Measurements from ENCODE around the gene STIM1. TPM values are rescaled to one million over a fixed set of nuclear protein-coding genes. Genes with fewer than 3 reads are reported as not detected.
A peak's percentile ranks its signal among the peaks of the same experiment; 100 is the strongest.

The STIM1 gene
- polyA plus RNA-seq (2013, experiment 1 of 2) = 9.2 TPM
- 8.3 TPM for polyA plus RNA-seq (2013, experiment 2 of 2)

DNA sequence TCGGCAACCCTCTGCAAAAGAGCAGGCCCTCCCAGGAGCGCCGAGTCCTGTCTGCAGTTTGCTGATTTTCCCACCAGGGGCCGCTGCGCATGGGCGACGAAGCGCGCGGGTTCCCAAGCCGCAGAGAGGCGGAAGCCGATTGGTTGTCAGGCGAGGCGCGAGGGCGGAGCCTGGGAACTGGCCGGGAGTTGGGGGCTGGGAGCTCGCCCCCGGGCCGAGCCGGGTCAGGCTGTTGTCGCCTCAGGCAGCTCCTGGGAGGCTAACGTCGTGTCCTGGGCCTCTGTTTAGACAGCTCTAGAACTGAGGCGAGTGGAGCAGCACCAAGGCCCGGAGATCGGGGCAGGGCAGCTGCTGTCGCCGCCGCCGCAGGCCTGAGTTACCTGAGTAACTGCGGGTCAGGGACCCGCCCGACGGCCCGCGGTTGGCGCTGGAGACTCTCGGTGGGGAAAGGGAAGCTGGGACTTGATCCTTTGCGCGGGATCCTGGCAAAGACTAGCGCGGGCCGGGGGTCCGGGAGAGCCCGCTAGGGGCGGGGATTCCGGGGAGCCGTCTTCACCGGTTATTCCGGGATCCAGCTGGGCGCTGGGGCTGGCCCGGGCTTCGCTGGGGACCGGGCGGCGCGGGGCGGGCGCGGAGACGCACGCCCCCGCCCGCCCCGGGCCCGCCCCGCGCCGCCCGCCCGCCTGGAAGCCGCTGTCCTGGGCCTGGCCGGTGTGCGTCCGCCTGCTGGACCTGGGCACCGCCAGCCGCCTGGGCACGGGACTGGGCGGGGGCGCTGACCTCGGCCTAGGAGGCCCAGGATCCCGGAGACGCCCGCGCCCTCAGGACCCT is at the start of gene STIM1:
STIM1 (plus strand) TSS at position 688 of the 831 bp plus-strand sequence. CDS start 607 bp downstream, outside the sequence.
- no peak within 1 kb of the TSS for H2BK5ac ChIP-seq (ENCODE audit: low read length)
- H3K4me2 ChIP-seq (ENCODE audit: low read length) = peak within 1 kb of the TSS; percentile 79
- H3K27me3 ChIP-seq (ENCODE audit: insufficient read depth, low read length, poor library complexity) = no peaks in the 10 kb centered on the region
- peak within 1 kb of the TSS; percentile 69 for H3K18ac ChIP-seq (ENCODE audit: low read length)
- peak within 1 kb of the TSS; percentile 91 for H3K27ac ChIP-seq (ENCODE audit: low read depth, low read length)
- peaks cover 15% of the 10 kb centered on the region for H3K4me1 ChIP-seq (ENCODE audit: control insufficient read depth, low read depth, low read length)
- H3K79me2 ChIP-seq (ENCODE audit: control insufficient read depth, insufficient read depth, low read length) = no peaks in the 10 kb centered on the region
- H3K23ac ChIP-seq (ENCODE audit: low read length) = no peak within 1 kb of the TSS
- no peak within 1 kb of the TSS for H2BK15ac ChIP-seq (replicated peaks; ENCODE audit: low read depth)
- no peak within 1 kb of the TSS for H4K8ac ChIP-seq (ENCODE audit: low read depth, low read length)
- peak; percentile 96 for DNase-seq
- no peak within 1 kb of the TSS for H2AK5ac ChIP-seq (ENCODE audit: low read length)
- H2BK120ac ChIP-seq (ENCODE audit: low read depth, low read length) = peak within 1 kb of the TSS; percentile 15
- H3K4ac ChIP-seq (ENCODE audit: low read depth, low read length) = no peak within 1 kb of the TSS
- no peak within 1 kb of the TSS for H4K5ac ChIP-seq (ENCODE audit: low read length)
- peaks cover 6% of the 10 kb centered on the region for H3K79me1 ChIP-seq (ENCODE audit: low read length)
- peak within 1 kb of the TSS; percentile 92 for H3K56ac ChIP-seq (ENCODE audit: low read length)
- peak within 1 kb of the TSS; percentile 87 for H3K9ac ChIP-seq (ENCODE audit: low read length)
- peak within 1 kb of the TSS; percentile 78 for H3K4me3 ChIP-seq (ENCODE audit: low read length)
- WGBS (ENCODE audit: extremely low coverage, insufficient coverage, low lambda C conversion rate) = no CpG with 5 or more reads among the region's 87 CpGs
- no peaks in the 10 kb centered on the region for H3K36me3 ChIP-seq (ENCODE audit: control insufficient read depth, insufficient read depth, low read length)

DNA sequence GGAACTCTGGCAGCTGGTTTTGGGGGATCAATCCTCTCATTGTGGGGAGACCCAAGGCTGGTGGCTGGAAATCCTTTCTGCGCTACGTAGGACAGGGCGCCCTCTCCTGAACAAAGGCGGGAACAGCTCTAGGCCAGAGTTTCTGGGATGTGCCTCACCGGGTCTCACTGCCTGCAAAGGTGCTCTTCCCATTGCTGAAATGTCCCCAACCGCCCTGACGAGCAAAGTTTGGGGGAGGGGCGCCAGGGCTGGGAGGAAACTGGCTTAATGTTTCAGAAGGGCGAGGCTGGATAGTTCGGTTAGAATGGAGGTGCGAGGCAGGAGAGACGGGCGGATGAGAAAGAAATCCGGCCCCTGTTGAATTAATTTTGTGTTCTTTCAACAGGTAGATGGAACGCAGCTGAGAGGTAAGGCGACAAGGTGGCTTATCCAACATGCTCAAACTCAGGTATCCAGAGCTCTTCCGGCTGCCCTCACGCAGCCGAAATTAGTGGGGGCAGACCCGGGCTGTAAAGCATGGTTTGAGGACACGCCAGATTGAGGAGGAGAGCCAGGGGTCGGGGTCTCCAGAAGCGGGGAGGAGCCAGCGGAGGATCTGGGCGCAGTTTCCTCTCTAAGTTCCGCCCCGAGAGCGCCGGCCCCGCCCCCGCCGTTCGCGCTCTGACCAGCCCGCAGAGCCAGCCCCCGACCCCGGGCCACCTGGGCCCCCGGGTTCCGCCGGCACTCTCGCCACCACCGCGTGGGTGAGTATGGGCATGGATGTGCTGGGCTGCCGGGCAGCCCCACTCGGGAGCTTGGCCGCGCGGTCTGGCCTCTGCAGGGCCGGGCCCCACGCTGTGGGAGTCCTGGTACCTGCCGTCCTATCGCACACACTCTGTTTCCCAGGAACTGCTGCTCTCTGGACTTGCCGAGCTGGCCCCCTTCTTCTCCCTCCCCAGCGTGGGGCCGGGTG is 47.3 kb upstream of the STIM1 start, which contains the start of gene PGAP2:
PGAP2 (plus strand) TSS at position 652 of the 952 bp plus-strand sequence. CDS start 2,700 bp downstream, outside the sequence.
- Histone ChIP-seq H3K23ac (ENCODE audit: low read length) (no peak within 1 kb of the TSS), H3K56ac (ENCODE audit: low read length) (peak within 1 kb of the TSS; percentile 94), H3K79me2 (ENCODE audit: control insufficient read depth, insufficient read depth, low read length) (no peaks in the 10 kb centered on the region), H3K4me2 (ENCODE audit: low read length) (peak within 1 kb of the TSS; percentile 58), H3K18ac (ENCODE audit: low read length) (no peak within 1 kb of the TSS), H3K27me3 (ENCODE audit: insufficient read depth, low read length, poor library complexity) (no peaks in the 10 kb centered on the region), H3K36me3 (ENCODE audit: control insufficient read depth, insufficient read depth, low read length) (no peaks in the 10 kb centered on the region), H4K8ac (ENCODE audit: low read depth, low read length) (no peak within 1 kb of the TSS), H3K9ac (ENCODE audit: low read length) (peak within 1 kb of the TSS; percentile 87), H3K79me1 (ENCODE audit: low read length) (peaks cover 2% of the 10 kb centered on the region), H2AK5ac (ENCODE audit: low read length) (no peak within 1 kb of the TSS), H3K4me1 (ENCODE audit: control insufficient read depth, low read depth, low read length) (no peaks in the 10 kb centered on the region), H2BK5ac (ENCODE audit: low read length) (no peak within 1 kb of the TSS), H3K27ac (ENCODE audit: low read depth, low read length) (peak within 1 kb of the TSS; percentile 4), H2BK120ac (ENCODE audit: low read depth, low read length) (no peak within 1 kb of the TSS), H2BK15ac (replicated peaks; ENCODE audit: low read depth) (no peak within 1 kb of the TSS), H3K4me3 (ENCODE audit: low read length) (peak within 1 kb of the TSS; percentile 88), H4K5ac (ENCODE audit: low read length) (no peak within 1 kb of the TSS), H3K4ac (ENCODE audit: low read depth, low read length) (peak within 1 kb of the TSS; percentile 8)
- peak; percentile 92 for DNase-seq
- no CpG with 5 or more reads among the region's 55 CpGs for WGBS (ENCODE audit: extremely low coverage, insufficient coverage, low lambda C conversion rate)

- DNase-seq = peak; percentile 83
- no CpG with 5 or more reads among the region's 5 CpGs for WGBS (ENCODE audit: extremely low coverage, insufficient coverage, low lambda C conversion rate)
- no peak overlapping the region for H4K5ac ChIP-seq (ENCODE audit: low read length)
These were observed 46.4 kb upstream of the STIM1 start for GRCh38 chr11:3808861-3809623.

DNA sequence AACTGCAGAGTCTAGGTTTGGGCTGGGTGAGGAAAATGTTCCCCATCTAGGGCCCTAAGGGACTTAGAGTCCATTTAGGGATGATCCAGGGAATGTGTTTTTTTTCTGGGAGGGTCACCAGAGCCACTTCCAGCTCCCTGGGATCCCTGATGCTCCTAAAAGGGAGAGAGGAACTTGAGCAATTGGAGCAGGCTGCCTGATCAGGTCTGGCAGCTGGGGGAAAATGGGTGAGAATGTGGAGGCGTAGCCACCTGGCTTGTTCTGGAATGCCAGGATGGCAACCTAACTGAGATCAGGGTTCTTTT is 45.9 kb upstream of the STIM1 start:
- DNase-seq = peak; percentile 27
- Histone ChIP-seq H3K18ac (ENCODE audit: low read length) (no peak overlapping the region), H3K36me3 (ENCODE audit: control insufficient read depth, insufficient read depth, low read length) (no peaks in the 10 kb centered on the region), H3K79me2 (ENCODE audit: control insufficient read depth, insufficient read depth, low read length) (no peaks in the 10 kb centered on the region), H2AK5ac (ENCODE audit: low read length) (no peak overlapping the region), H3K4me1 (ENCODE audit: control insufficient read depth, low read depth, low read length) (no peaks in the 10 kb centered on the region), H4K5ac (ENCODE audit: low read length) (no peak overlapping the region), H2BK15ac (replicated peaks; ENCODE audit: low read depth) (no peak overlapping the region), H3K4ac (ENCODE audit: low read depth, low read length) (no peak overlapping the region), H3K27me3 (ENCODE audit: insufficient read depth, low read length, poor library complexity) (no peaks in the 10 kb centered on the region), H3K4me3 (ENCODE audit: low read length) (no peak overlapping the region), H3K79me1 (ENCODE audit: low read length) (peaks cover 2% of the 10 kb centered on the region), H3K4me2 (ENCODE audit: low read length) (no peak overlapping the region), H3K23ac (ENCODE audit: low read length) (no peak overlapping the region), H3K27ac (ENCODE audit: low read depth, low read length) (no peak overlapping the region), H3K9ac (ENCODE audit: low read length) (peak overlapping the region; percentile 4), H2BK120ac (ENCODE audit: low read depth, low read length) (no peak overlapping the region), H2BK5ac (ENCODE audit: low read length) (no peak overlapping the region), H3K56ac (ENCODE audit: low read length) (no peak overlapping the region), H4K8ac (ENCODE audit: low read depth, low read length) (no peak overlapping the region)
- WGBS (ENCODE audit: extremely low coverage, insufficient coverage, low lambda C conversion rate) = no CpG with 5 or more reads among the region's 1 CpG

More at GRCh38 chr11:3808861-3809623, 46.4 kb upstream of the STIM1 start:
- Histone ChIP-seq H3K56ac (ENCODE audit: low read length) (peak overlapping the region; percentile 94), H3K18ac (ENCODE audit: low read length) (no peak overlapping the region), H3K36me3 (ENCODE audit: control insufficient read depth, insufficient read depth, low read length) (no peaks in the 10 kb centered on the region), H3K4me2 (ENCODE audit: low read length) (peak overlapping the region; percentile 58), H4K8ac (ENCODE audit: low read depth, low read length) (no peak overlapping the region), H3K79me2 (ENCODE audit: control insufficient read depth, insufficient read depth, low read length) (no peaks in the 10 kb centered on the region), H3K4me3 (ENCODE audit: low read length) (peak overlapping the region; percentile 71), H3K4ac (ENCODE audit: low read depth, low read length) (peak overlapping the region; percentile 8), H3K4me1 (ENCODE audit: control insufficient read depth, low read depth, low read length) (no peaks in the 10 kb centered on the region), H3K27me3 (ENCODE audit: insufficient read depth, low read length, poor library complexity) (no peaks in the 10 kb centered on the region), H3K79me1 (ENCODE audit: low read length) (peaks cover 2% of the 10 kb centered on the region), H2BK5ac (ENCODE audit: low read length) (no peak overlapping the region), H3K23ac (ENCODE audit: low read length) (no peak overlapping the region), H3K27ac (ENCODE audit: low read depth, low read length) (no peak overlapping the region), H3K9ac (ENCODE audit: low read length) (peak overlapping the region; percentile 82), H2BK120ac (ENCODE audit: low read depth, low read length) (no peak overlapping the region), H2AK5ac (ENCODE audit: low read length) (no peak overlapping the region), H2BK15ac (replicated peaks; ENCODE audit: low read depth) (no peak overlapping the region)

GRCh38 chr11:3810446-3810845 is 45.0 kb upstream of the STIM1 start:
- Histone ChIP-seq H3K18ac (ENCODE audit: low read length) (no peak overlapping the region), H3K56ac (ENCODE audit: low read length) (no peak overlapping the region), H3K79me1 (ENCODE audit: low read length) (peaks cover 2% of the 10 kb centered on the region), H2AK5ac (ENCODE audit: low read length) (no peak overlapping the region), H3K27ac (ENCODE audit: low read depth, low read length) (no peak overlapping the region), H3K4me3 (ENCODE audit: low read length) (no peak overlapping the region), H4K8ac (ENCODE audit: low read depth, low read length) (no peak overlapping the region), H3K4me1 (ENCODE audit: control insufficient read depth, low read depth, low read length) (no peaks in the 10 kb centered on the region), H2BK5ac (ENCODE audit: low read length) (no peak overlapping the region), H3K4ac (ENCODE audit: low read depth, low read length) (no peak overlapping the region), H3K27me3 (ENCODE audit: insufficient read depth, low read length, poor library complexity) (no peaks in the 10 kb centered on the region), H4K5ac (ENCODE audit: low read length) (no peak overlapping the region), H3K79me2 (ENCODE audit: control insufficient read depth, insufficient read depth, low read length) (no peaks in the 10 kb centered on the region), H3K4me2 (ENCODE audit: low read length) (no peak overlapping the region), H2BK120ac (ENCODE audit: low read depth, low read length) (no peak overlapping the region), H3K23ac (ENCODE audit: low read length) (no peak overlapping the region), H3K36me3 (ENCODE audit: control insufficient read depth, insufficient read depth, low read length) (no peaks in the 10 kb centered on the region), H3K9ac (ENCODE audit: low read length) (no peak overlapping the region), H2BK15ac (replicated peaks; ENCODE audit: low read depth) (no peak overlapping the region)
- no peak for DNase-seq
- WGBS (ENCODE audit: extremely low coverage, insufficient coverage, low lambda C conversion rate) = no CpG with 5 or more reads among the region's 3 CpGs

All from mesendoderm (in vitro differentiated cells).